Activated T-cell treated with anti-CD3 and anti-CD28 coated beads for 48 hours (primary cell): ENCODE data around the gene OPCML.

ENCODE experiments used
- DNase-seq: peaks from one replicate; pipeline ENCODE4 v3.0.0-alpha.2; 2020; ENCODE audit warnings: low read depth

Gene OPCML

GRCh38 chr11:133072378-133072777 is 459.9 kb downstream of the OPCML start:
- DNase-seq = no peak

DNA sequence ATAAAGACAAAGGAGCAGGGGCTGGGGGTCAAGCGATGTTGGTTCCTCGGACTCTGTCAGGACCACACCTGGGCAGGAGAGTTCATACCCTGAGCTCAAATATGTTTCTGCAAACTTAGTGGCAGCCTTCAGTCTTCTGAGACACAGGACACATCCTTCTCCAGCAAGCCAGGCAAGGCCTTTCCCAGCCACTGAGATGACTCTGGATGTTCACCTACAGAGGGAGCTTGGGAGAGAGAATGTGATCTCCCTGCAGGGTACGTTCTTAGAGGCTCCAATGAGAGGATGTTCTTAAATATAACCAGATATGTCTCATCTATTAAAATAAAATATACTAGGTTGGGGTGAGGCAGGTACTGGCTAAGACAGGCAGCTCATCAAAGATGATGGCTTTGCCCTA is 461.5 kb downstream of the OPCML start:
- no peak for DNase-seq

- no peak for DNase-seq
Observed at GRCh38 chr11:133070021-133070713, 462.1 kb downstream of the OPCML start.

DNA sequence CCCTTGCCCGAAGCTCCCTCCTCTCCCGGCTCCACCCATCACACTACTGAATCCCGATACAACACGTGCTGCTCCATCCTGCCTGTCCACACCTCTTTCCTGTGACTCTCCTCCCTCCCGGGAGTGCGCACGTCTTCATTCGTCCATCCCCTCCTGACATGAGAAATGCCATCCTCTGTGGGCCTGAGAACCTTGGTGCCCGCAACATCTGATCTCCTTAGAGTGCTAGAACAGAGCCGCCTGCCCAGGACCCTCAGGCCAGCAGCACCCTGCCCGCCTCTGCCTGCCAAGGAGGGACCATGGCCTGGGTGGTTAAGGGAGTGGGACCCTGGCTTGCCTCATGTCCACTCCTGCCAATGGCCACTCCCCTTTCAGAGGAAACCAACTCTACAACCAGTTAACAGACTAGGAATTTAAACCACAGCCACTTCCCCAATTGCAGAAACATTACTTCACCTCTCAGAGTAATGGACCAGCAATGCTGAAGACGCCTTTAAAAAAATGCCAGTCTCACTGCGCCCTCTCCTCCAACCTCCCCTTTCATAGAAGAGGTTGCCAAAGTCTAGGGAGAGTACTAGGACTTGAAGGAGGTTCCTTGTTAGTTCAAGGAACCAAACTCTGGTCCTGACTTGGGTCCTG is 466.3 kb downstream of the OPCML start:
- DNase-seq = no peak

DNA sequence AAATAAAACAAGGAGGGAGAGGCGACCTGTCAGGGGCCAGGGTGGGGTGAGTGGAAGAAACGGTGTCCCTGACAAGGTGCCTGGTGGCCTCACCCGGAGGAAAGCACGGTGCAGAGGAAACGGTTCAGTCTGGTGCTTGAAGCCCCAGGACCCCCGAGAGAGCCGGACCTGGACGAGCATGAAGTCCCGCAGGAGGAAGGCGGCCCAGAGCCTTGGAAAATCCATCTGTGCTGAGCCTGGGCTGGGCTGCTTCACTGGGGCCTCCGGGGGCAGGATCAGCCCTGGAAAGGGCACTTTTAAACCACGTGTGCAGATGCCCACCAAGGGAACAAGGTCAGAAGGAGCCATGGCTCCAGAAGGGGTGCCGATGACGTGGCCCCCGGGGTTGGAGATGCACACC is 467.3 kb downstream of the OPCML start:
- DNase-seq = no peak

GRCh38 chr11:133064152-133064877 is 468.0 kb downstream of the OPCML start:
- no peak for DNase-seq

GRCh38 chr11:133058501-133058900 is 473.8 kb downstream of the OPCML start:
- DNase-seq = no peak

- no peak for DNase-seq
Observed at GRCh38 chr11:133053124-133053776, 479.1 kb downstream of the OPCML start.

GRCh38 chr11:133052537-133052936 is 479.8 kb downstream of the OPCML start:
- no peak for DNase-seq

DNA sequence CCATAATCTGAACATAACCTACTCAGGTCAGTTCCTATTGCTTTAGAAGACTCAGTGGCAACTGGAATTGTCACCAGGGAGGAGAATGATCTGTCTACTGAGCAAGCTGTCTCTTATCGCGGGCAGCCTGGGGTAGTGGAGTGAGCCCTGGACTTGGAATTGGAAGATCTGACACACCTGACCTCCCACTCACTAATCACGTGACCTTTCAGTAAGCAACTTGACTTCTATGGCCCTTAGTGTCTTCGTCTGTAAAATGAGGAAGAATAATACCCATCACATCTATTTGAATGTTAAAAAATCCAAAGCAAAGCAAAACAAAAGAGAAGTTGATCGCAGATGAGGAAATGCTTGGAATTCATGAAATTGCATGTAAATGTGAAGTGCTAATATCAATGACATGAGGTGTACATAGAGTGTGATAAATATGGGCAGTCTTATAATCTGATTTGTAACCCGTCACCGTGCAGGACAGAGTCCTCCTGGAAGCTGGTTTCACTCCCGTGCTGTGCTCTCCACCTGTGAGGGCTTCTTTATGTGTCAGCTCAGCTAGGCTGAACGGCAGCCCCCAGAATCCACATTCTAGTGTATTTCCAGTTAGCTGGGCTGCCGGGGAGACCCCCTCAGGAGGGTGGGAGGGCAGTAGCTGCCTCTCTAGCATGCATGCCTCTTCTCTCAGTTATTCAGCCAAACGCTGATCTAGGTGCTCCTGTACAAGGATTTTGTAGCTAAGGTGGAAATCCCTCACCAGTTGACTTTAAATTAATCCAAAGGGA is 482.9 kb downstream of the OPCML start:
- no peak for DNase-seq

DNA sequence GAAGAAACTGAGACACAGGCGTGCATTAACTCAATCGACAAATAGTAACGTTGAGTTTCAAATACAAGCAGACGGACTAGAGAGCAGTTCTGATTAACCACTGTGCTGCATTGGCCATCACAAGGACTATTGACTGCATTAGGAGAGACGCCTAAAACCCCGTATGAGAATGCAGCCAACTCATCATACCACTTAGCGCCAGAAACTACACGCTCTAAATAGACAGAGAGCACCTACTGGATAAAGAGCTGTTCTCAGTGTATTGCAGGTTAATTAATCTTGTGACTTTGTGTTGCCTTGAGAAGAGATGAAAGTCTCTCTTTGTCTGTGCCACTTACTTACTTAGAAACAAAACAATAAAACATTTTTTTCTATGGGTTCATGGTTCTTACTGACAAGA is 484.0 kb downstream of the OPCML start:
- no peak for DNase-seq

DNA sequence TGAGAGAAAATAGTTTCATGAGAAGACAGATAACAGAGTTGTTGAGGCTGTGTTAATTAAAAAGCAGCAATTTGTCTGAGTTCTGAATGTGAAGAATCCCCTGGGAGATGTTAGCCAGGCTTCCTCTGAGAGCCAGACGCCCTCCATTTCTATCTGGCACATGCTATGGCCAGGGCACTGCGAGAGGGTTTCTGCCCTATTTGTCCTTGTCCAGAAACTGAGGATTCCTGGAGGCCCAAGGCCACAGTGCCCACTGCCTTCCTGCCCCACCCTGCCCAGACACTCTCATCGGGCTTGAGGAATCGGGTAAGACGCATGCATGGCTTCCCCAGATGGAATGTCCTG is 484.6 kb downstream of the OPCML start:
- DNase-seq = no peak

- no peak for DNase-seq
Observed at GRCh38 chr11:133047036-133047770, 485.1 kb downstream of the OPCML start.

- DNase-seq = no peak
Observed at GRCh38 chr11:133046252-133046651, 486.0 kb downstream of the OPCML start.

DNA sequence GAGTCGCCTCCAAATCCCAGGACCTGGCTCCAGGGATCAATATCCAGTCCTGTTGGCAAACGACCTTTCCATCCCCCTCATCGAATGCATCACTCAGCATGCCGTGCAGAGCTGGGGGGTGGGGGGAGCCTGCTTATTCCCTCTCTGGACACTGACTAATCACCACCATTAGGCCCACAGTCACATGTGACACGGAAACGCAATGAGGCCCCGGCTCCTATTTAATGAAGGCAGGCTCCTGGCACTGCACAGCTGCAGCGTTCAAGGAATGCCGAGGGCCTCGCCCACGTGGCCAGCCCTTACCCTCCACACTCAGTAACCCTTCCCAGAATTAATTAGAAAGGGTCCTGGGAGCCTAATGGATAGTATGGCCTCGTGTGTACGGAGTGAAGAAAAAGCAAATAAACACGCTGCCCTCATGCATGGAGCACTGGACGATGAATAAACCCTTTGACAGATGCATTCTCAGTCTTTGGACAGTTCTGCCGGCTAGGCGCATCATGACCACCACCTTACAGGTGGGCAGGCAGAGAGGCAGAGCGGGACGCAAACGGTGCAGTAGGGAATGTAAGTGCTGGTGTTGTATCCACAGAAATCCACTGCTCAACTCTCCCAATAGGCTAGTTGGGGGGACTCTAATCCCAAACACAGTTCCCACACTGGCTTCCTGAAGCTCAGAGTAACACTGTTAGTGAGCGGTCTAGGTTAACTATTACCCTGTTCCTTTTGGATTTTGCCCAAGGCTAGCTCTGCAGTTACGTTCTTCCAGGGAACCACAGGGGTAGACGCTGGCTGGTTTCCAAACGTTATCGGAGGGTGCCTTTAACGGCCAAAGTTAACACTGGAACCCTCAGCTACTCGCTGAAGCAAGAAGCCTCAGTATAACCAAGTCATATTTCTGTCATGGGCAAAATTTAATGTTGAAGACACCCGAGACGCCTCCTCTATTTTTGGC is 490.1 kb downstream of the OPCML start:
- no peak for DNase-seq

- no peak for DNase-seq
Observed at GRCh38 chr11:133041181-133041580, 491.1 kb downstream of the OPCML start.

GRCh38 chr11:133040289-133040900 is 491.9 kb downstream of the OPCML start:
- DNase-seq = no peak

DNA sequence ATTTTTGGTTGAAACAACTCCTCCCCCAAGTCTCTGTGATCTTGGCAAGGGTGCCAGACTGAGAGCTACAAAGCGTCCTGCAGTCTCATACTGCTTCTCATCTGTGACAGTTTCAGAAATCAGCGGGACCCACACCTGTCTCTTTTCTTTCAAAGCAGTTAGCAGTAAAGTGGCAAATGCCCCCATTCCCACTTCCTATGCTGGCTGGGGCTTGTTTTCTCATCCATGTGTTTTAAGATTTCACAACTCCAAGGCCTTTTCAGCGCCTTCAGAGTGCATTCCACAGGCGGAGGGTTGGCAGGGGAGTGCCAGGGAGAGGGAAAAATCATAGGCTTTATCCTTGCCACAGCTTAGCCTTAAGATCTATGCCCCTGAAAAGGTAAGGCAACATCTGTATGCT is 493.5 kb downstream of the OPCML start:
- DNase-seq = no peak

GRCh38 chr11:133034929-133035328 is 497.4 kb downstream of the OPCML start:
- DNase-seq = no peak

DNA sequence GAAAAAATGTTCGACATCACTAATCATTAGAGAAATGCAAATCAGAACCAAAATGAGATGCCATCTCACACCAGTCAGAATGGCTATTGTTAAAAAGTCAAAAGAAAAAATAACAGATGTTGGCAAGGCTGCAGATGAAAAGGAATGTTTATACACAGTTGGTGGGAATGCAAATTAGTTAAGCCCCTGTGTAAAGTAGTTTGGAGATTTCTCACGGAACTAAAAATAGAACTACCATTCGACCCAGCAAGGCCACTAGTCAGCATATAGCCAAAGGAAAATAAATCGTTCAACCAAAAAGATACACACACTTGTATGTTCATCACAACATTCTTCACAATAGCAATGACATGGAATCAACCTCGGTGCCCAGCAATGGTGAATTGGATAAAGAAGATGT is 503.2 kb downstream of the OPCML start:
- no peak for DNase-seq
